ENCODE results near the gene NMUR1.
A peak's percentile ranks its signal among the peaks of the same experiment; 100 is the strongest.
"Not testable (repeated sequence)": the region's sequence is repeated elsewhere in the genome, so short reads cannot be mapped to it uniquely, and the experiment has no call there.

The NMUR1 gene

GRCh38 chr2:231530099-231531011 is at the start of gene NMUR1:
Gene NMUR1, minus strand, starts transcription at chr2:231530445. Its CDS starts 84 bp downstream, at chr2:231530361.
- peak; percentile 73 to 82 for DNase-seq

- DNase-seq, result no peak
Measured at GRCh38 chr2:231579560-231579959, 49.3 kb upstream of the NMUR1 start.

- not testable (repeated sequence) for DNase-seq
Measured at GRCh38 chr2:231578655-231579054, 48.4 kb upstream of the NMUR1 start.

- no peak for DNase-seq
Measured at GRCh38 chr2:231576465-231576864, 46.2 kb upstream of the NMUR1 start.

- DNase-seq, result no peak
Measured at GRCh38 chr2:231575612-231576256, 45.5 kb upstream of the NMUR1 start.

GRCh38 chr2:231573698-231574421 is 43.6 kb upstream of the NMUR1 start:
- DNase-seq, result no peak

GRCh38 chr2:231573096-231573495 is 42.9 kb upstream of the NMUR1 start:
- no peak for DNase-seq

GRCh38 chr2:231571661-231572191 is 41.5 kb upstream of the NMUR1 start:
- no peak for DNase-seq

- DNase-seq, result not testable (repeated sequence)
Measured at GRCh38 chr2:231570915-231571314, 40.7 kb upstream of the NMUR1 start.

GRCh38 chr2:231568785-231569435 is 38.7 kb upstream of the NMUR1 start:
- DNase-seq, result no peak

GRCh38 chr2:231568098-231568784 is 38.0 kb upstream of the NMUR1 start:
- DNase-seq, result no peak

GRCh38 chr2:231567159-231567558 is 36.9 kb upstream of the NMUR1 start:
- DNase-seq, result no peak

GRCh38 chr2:231565887-231566594 is 35.8 kb upstream of the NMUR1 start:
- DNase-seq, result no peak

GRCh38 chr2:231563378-231563961 is 33.2 kb upstream of the NMUR1 start:
- peak; percentile 21 to 28 for DNase-seq

GRCh38 chr2:231557571-231558217 is 27.4 kb upstream of the NMUR1 start:
- DNase-seq, result peak; percentile 76 to 86

GRCh38 chr2:231556981-231557380 is 26.7 kb upstream of the NMUR1 start:
- DNase-seq, result no peak

- not testable (repeated sequence) for DNase-seq
Measured at GRCh38 chr2:231556496-231556895, 26.3 kb upstream of the NMUR1 start.

- peak; percentile 20 to 41 for DNase-seq
Measured at GRCh38 chr2:231554748-231555545, 24.7 kb upstream of the NMUR1 start.

- no peak for DNase-seq
Measured at GRCh38 chr2:231554327-231554726, 24.1 kb upstream of the NMUR1 start.
